ENCODE data around the gene KSR2. TPM values are rescaled to one million over a fixed set of nuclear protein-coding genes. Genes with fewer than 3 reads are reported as not detected.

KSR2 gene
- total RNA-seq, 1 donor from 2014 or later, result 0.47 TPM

DNA sequence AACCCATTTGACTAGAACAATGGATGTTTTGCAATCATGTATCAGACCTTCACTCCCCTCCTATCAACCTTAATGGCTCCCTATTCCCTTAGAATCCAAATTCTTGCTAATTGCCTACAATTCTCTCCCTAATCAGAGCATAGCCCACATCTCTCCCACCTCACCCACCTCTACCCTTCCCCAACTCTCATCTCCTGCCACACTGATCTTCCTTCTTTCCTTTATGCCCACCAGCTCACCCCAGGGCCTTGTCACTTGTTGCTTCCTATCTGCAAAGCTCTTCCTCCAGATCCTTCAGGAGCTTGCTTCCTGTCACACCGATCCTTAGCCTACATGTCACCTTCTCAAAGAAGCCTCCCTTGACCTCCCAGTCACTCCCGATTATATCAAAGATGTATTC is 177.8 kb downstream of the KSR2 start:
- Mint-ChIP-seq H3K36me3 (ENCODE audit: unreplicated experiment) (no peaks in the 10 kb centered on the region), H3K27me3 (ENCODE audit: unreplicated experiment) (no peaks in the 10 kb centered on the region), H3K9me3 (ENCODE audit: unreplicated experiment) (peaks cover 2% of the 10 kb centered on the region), H3K4me3 (ENCODE audit: unreplicated experiment) (no peak overlapping the region), H3K27ac (ENCODE audit: unreplicated experiment) (no peak overlapping the region), H3K4me1 (ENCODE audit: low read depth, unreplicated experiment) (peaks cover 2% of the 10 kb centered on the region)
- DNase-seq, result no peak
- TF ChIP-seq, protein P1, sequence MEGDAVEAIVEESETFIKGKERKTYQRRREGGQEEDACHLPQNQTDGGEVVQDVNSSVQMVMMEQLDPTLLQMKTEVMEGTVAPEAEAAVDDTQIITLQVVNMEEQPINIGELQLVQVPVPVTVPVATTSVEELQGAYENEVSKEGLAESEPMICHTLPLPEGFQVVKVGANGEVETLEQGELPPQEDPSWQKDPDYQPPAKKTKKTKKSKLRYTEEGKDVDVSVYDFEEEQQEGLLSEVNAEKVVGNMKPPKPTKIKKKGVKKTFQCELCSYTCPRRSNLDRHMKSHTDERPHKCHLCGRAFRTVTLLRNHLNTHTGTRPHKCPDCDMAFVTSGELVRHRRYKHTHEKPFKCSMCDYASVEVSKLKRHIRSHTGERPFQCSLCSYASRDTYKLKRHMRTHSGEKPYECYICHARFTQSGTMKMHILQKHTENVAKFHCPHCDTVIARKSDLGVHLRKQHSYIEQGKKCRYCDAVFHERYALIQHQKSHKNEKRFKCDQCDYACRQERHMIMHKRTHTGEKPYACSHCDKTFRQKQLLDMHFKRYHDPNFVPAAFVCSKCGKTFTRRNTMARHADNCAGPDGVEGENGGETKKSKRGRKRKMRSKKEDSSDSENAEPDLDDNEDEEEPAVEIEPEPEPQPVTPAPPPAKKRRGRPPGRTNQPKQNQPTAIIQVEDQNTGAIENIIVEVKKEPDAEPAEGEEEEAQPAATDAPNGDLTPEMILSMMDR (IDR thresholded peaks at IDR 0.05; ENCODE audit: partially characterized antibody, unreplicated experiment), result no peak

DNA sequence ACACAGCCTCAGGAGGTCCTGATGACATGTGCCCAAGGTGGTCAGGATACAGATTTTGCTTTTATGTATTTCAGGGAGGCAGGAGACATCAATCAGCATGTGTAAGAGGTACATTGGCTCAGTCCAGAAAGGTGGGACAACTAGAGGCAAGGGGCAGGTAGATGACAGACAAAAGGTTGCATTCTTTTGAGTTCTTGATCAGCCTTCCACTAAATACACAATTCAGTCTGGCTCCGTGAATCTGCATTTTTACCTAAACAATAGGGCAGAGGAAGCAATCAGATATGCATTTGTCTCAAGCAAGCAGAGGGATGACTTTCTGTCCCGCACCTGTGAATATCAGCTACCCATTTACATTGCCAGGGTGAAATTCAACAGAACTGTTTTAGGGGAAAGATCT is 178.6 kb downstream of the KSR2 start:
- H3K27ac Mint-ChIP-seq (ENCODE audit: unreplicated experiment), result no peak overlapping the region
- no peak overlapping the region for H3K4me3 Mint-ChIP-seq (ENCODE audit: unreplicated experiment)
- H3K9me3 Mint-ChIP-seq (ENCODE audit: unreplicated experiment), result peaks cover 2% of the 10 kb centered on the region
- TF ChIP-seq, protein P1 (IDR thresholded peaks at IDR 0.05; ENCODE audit: partially characterized antibody, unreplicated experiment), result no peak
- no peaks in the 10 kb centered on the region for H3K27me3 Mint-ChIP-seq (ENCODE audit: unreplicated experiment)
- H3K4me1 Mint-ChIP-seq (ENCODE audit: low read depth, unreplicated experiment), result peaks cover 2% of the 10 kb centered on the region
- no peaks in the 10 kb centered on the region for H3K36me3 Mint-ChIP-seq (ENCODE audit: unreplicated experiment)
- no peak for DNase-seq

DNA sequence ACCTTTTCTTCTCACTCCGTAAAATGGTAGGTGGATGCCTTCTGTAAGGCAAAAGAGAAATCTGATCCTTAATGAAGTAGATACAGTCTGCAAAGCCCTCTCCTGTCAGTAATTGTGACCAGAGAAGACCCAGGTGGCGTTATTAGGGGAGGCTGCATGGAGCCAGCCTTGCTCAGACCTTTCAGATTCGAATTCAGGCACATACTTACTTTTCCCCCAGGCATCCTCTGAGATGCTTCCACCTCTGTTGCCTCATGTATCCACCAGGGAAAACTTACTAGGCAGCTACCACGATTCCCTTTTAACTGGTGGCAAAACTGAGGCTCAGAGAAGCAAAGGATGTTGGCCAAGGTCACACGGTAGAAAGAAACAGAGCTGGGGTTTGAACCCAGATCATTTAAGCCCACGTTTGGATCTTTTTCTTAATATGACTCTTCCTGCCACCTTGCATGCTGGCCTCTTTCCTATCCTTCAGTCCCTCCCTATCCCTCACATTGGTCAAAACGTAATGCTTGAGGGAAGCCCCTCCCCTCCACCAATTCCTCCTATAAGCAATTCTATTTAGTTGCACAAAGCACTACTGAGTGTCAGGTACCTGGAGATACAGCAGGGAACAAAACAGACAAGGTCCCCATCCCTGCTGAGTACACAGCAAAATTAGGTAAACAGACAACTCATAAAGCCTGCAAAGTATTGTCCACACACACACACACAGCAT is 179.4 kb downstream of the KSR2 start:
- no peak overlapping the region for H3K27ac Mint-ChIP-seq (ENCODE audit: unreplicated experiment)
- H3K4me3 Mint-ChIP-seq (ENCODE audit: unreplicated experiment), result no peak overlapping the region
- DNase-seq, result no peak
- no peaks in the 10 kb centered on the region for H3K36me3 Mint-ChIP-seq (ENCODE audit: unreplicated experiment)
- peaks cover 2% of the 10 kb centered on the region for H3K27me3 Mint-ChIP-seq (ENCODE audit: unreplicated experiment)
- TF ChIP-seq, protein P1 (IDR thresholded peaks at IDR 0.05; ENCODE audit: partially characterized antibody, unreplicated experiment), result no peak
- peaks cover 2% of the 10 kb centered on the region for H3K9me3 Mint-ChIP-seq (ENCODE audit: unreplicated experiment)
- H3K4me1 Mint-ChIP-seq (ENCODE audit: low read depth, unreplicated experiment), result peaks cover 2% of the 10 kb centered on the region

DNA sequence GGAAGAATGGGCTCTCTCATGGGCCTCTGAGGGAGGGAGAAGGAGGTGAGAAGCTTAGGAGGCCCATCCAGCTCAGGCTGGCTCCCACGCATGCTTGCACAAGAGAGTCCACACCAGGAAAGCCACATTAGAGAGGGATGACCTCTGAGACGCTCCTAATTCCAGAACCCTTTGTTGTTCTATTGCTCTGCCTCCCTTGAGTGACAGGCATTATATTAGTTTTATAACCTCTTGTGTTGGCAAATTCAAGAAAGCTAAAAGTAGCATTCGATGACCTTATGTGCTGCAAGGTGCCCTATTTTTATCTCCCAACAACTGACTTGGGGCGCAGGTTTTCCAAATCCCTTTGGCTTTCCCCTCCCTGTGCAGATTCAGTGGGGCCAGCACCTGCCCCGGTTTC is 190.1 kb downstream of the KSR2 start:
- no peaks in the 10 kb centered on the region for H3K9me3 Mint-ChIP-seq (ENCODE audit: unreplicated experiment)

More for the DNA sequence above, 190.1 kb downstream of the KSR2 start:
- TF ChIP-seq, protein P1 (IDR thresholded peaks at IDR 0.05; ENCODE audit: partially characterized antibody, unreplicated experiment), result no peak
- no peaks in the 10 kb centered on the region for H3K36me3 Mint-ChIP-seq (ENCODE audit: unreplicated experiment)
- no peaks in the 10 kb centered on the region for H3K27me3 Mint-ChIP-seq (ENCODE audit: unreplicated experiment)
- no peak overlapping the region for H3K4me3 Mint-ChIP-seq (ENCODE audit: unreplicated experiment)
- DNase-seq, result no peak
- no peaks in the 10 kb centered on the region for H3K4me1 Mint-ChIP-seq (ENCODE audit: low read depth, unreplicated experiment)
- no peak overlapping the region for H3K27ac Mint-ChIP-seq (ENCODE audit: unreplicated experiment)
